Muscle of back (tissue), 11 donors: ENCODE measurements around the gene PAPPA2. TPM values are rescaled to one million over a fixed set of nuclear protein-coding genes. Genes with fewer than 3 reads are reported as not detected.

Experiments
- DNase-seq, 3 donors: peaks; one replicate each; pipeline versions ENCODE4 v3.0.0 to v3.0.0-alpha.2; 2013
- polyA plus RNA-seq, 10 donors: library from polyadenylated mRNA; unstranded; fragments of 120-200 nt; gene quantifications; one replicate each; pipeline ENCODE4 v1.2.1, GENCODE V29; 2013; ENCODE audit not compliant: insufficient read length in 10 of 10

Gene PAPPA2
- polyA plus RNA-seq, 10 donors: 0.20 to 9.5 (median 0.48) TPM

GRCh38 chr1:176850871-176851270 is 387.9 kb downstream of the PAPPA2 start:
- DNase-seq: no peak

DNA sequence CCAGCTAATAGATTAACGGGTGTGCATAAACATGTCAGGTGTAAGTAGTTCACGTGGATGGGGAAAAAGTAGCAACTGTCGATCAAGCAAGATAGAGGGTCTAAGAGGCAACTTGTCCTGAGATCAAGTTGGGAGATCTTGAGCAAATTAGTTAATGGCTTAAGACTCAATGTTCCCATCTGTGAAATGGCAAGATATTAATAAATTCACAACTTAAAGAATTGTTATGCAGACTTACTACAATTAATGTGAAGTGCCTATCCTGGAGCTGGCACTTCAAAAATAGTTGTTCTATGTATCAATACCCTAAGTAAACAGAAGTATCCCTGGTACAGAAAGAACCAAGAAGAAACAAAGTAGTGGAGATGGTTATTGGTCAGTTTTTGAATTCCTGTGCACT is 389.1 kb downstream of the PAPPA2 start:
- no peak for DNase-seq

- no peak for DNase-seq
These were observed 390.5 kb downstream of the PAPPA2 start for GRCh38 chr1:176853503-176853902.

DNA sequence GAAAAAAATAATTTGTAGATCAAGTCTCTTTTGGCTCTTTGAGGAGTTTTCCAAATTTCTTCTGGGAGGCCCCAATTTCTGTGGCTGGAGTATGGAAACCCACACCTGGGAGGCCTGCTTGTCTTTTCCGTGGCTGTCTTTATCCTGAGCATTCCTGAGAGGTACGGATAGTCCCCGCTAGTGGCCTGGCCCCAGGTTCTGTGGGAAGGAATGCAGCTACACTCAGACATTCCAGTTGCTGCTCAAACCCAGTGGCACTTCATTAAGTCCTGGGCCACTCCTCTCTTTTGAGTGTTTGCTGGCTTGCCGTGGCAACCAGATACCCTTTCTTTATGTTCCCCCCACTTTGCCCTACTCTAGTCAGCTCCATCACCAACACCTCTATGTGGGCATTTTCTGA is 391.1 kb downstream of the PAPPA2 start:
- no peak for DNase-seq

GRCh38 chr1:176854758-176855745 is 392.1 kb downstream of the PAPPA2 start:
- no peak for DNase-seq

- no peak for DNase-seq
These were observed 394.7 kb downstream of the PAPPA2 start for GRCh38 chr1:176857632-176858031.

DNA sequence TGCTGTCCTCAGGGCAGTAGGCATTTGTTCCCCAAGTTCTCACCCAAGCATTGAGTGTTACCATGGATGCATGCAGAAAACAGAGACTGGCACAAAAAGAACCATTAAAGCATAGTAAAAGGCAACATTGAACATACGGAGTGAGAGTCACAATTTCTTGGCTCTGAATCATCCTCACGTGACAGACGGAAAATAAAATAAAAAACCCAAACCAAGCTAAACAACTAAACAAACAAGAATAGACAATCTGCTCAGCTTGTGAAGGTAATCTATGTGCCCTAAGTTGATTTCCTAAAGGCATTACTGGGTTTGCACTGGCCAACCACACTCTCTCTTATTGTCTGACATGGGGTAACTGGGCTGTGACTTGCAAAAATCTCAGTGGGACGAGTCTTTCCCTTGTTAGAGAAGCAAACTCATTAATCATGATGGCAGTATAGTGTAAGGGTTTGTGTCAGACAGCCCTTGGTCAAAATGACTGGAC is 395.5 kb downstream of the PAPPA2 start:
- DNase-seq: no peak

DNA sequence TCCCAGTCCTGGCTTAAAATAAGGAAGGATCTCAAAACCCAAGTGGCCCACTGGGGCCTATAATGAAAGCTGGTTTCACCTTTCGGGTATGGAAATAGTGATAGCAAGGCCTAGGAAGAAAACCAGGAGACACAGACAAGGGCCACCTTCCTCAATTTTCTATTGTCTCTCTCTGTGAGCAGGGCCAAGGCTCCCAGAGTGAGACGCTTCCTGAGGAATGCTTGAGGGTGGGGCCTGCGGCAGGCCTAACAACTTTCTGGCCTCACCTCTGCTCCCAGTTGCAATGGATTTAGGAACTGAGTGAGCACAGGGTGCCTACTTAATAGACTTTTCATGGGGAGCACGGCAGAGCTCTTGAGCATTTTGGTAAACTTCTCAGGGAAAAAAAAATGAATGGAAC is 400.6 kb downstream of the PAPPA2 start:
- DNase-seq: no peak

DNA sequence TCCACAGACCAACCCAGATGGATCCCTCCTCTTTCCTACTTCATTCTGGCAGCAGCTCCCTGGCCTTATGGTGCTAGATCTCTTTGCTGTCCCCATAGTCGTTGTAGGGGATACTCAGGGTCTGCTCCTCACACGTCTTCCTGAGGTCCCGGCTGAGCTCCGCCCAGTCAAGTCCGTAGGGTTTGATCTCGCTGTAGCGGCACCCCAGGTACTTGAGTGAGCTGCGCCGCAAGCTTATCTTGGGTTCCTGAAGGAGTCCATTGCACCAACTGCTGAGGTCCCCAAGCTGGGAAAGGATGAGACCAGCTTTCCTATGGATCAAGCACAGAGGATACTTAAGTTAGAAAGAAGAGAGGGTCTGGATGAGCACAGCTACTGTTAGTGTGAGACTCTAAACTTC is 401.2 kb downstream of the PAPPA2 start:
- DNase-seq: no peak

DNA sequence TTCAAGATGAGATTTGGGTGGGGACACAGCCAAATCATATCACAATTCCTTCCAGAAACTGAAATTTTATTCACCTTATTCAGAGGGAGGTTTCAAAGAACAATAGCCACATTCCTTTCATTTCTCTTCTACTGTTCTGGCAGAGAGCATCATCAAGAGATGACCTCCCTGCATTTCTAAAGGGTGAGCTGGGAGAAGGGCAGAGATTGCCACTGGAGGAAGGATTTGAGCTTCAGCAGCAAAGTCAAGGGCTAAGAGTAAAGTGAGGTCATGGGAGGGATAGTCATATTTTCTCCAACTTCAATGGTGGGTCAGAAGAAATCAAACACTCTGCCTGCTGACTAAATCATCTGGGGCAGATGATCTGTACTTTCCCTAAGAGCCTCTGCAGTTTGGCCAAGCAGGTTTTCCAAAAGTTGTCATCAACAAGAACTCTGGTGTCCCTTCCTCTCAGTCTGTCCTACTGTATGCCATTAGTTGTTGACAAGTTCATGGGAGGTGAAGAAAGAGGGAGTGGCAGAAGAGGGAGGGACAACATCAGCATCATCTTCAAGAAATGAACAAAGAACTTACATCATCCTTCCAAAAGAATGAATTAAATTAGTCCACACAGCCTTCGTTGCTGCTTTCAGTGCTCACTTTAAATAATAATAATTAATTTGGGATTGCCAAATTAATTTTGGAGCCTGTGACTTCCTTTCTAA is 403.2 kb downstream of the PAPPA2 start:
- DNase-seq: no peak

DNA sequence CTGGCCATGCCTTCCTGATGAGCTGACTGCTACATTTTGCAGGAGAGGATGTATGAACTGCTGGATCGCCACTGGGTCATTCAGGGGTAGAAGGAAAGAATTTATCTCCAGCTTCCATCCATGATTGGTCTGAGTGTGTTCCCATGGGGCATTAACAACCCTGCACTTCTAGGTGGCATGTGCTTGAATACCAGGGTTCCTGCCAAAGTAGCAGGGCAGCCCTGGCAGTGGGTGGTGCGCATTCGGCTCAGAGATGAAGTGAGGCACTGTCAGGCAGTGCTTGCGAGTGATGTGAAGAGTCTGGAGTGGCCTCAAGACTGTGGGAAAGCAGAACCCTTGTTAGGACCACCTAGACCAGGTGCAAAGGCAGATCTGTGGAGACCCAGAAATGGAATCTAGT is 406.6 kb downstream of the PAPPA2 start:
- no peak for DNase-seq

GRCh38 chr1:176876966-176877515 is 414.1 kb downstream of the PAPPA2 start:
- DNase-seq: no peak

GRCh38 chr1:176877557-176877956 is 414.6 kb downstream of the PAPPA2 start:
- DNase-seq: no peak

GRCh38 chr1:176878750-176879536 is 416.0 kb downstream of the PAPPA2 start:
- no peak for DNase-seq

DNA sequence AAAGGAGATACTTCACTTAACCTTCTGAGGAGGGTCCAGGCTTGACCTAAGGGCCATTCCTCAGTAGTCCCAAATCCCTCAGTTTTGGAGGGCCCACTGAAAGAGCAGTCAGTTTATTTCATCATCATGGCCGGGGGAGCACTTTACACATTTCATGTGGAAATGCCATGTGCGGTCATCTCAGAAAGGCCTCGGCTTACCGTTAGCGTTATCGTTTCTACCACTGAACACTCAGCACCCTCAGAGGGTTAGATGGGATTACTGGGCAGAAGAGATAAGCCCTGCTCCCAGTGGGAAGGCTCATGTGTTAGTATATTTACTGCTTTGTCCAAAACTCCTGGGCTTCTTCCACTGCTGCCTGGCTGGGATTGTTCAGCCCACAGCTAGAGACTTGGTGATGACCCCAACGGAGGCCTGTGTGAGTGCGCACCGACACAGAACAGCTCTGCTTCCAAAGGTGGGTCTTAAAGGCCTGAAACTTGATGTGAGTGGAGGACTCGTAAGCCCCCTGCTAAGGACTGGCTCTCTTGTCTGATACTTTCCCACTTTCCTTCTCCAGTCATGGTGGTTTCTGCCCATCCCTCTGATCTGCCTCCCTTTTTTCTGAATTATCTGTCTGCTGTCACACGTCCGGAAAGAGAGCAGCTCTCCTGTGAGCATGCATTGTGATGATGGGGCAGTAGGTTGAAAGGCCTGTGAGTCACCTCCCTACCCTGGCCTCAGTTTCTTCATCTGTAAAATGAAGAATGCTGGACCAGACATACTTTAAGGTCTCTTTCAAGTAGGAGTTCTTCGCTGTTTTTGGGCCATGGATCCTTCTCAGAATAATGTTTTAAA is 417.0 kb downstream of the PAPPA2 start:
- no peak for DNase-seq

DNA sequence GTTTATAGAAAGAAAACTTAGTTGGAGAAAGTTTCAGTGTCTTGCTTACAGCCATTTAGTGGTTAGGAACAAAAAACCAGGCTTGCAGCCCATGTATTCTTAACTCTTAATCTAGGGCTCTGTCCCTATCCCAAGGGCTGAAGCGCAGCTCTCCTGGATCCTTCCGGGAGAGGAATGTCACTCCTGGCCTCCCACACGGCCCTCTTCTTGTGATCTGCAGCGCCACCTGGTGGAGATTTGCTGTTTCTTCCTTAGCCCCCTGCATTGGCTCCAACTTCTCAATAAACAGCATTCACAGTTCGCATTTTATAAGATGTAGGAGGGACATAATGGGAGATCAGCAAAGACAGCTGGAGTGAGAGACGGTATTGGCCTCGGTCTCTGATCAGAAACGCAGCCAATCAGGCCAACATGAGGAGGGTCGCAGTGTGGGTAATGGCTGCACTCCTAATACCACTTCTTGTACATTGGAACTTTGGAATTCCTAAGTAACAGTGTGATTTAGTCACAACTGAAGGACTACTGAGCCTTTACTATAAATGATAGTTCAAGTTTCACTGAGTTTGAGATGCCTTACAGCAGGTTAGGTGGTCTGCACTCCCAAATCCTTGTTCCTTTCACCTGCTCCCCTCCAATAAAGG is 418.1 kb downstream of the PAPPA2 start:
- peak; percentile 68 to 81 (median 78) for DNase-seq

DNA sequence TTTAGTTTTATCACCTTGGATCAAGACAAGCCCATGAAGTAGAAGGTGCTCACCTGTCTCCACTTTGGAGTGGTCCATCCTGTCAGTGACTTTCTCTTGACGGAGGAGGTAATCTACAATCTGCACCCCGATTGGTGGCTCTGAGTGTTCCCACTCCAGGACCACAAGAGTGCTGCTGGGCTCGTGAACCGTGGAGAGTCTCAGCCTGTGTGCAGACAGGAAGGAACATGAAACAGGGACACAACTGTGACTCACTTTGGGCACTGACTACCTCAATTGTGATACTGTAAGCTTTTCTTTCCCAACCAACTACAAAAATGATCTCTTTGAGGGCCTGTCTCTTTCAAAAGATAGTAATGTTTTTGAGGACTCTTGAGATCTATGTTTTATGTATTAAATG is 421.3 kb downstream of the PAPPA2 start:
- peak in 1 of 3 donors; percentile 16 for DNase-seq

DNA sequence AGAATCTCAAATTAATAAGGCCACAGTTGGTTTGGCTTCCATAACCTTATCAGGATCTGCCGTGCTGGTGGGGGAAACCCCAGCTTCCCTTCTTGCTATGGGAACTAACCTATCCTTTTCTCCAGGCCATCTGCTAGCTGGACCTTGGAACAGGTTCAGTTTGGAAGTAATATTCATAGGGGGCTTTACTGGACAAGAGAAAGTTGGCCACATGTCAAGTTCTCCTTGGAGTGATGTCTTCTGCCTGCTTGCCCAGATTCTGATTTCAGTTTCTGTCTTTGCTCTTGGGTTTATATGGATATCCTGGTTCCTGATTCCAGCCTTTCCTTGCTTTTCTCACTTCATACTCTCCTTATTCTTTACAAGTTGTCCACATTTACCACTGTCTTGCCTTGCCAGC is 421.9 kb downstream of the PAPPA2 start:
- peak; percentile 40 to 78 (median 77) for DNase-seq

DNA sequence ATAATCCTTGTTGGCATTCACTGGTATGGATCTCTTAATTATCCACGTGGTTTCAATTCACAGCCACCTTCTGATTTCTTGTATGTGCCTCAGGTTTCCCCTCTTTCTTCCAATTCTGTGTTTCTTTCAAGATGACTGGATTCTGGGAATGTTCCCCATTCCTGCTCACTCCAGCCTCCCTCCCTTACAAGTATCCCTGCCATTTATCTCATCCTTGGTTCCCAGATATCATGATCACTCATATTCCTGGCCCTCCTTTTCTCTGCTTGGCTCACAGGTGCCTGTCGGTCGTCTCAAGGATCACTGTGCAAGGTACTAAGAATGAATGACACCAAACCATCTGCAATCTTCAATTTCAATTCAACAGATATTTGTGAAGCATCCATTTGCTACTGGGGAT is 422.4 kb downstream of the PAPPA2 start:
- peak; percentile 9 to 67 (median 31) for DNase-seq

- peak; percentile 48 to 65 (median 53) for DNase-seq
These were observed 422.8 kb downstream of the PAPPA2 start for GRCh38 chr1:176885751-176886150.
